Measurements from ENCODE around the gene SNX22. TPM values are rescaled to one million over a fixed set of nuclear protein-coding genes. Genes with fewer than 3 reads are reported as not detected.

Gene SNX22
- total and polyA plus RNA-seq, 2 of the 8 experiments (the other 6 are each of a cell fraction or from before 2014, with no cell fraction given) = 4.9 TPM

- Histone ChIP-seq H3K9me3 (ENCODE audit: insufficient read depth in 2 of 2, low read depth in 1 of 2, low read length in 1 of 2) (no peaks in the 10 kb centered on the region), H3K14ac (ENCODE audit: insufficient read length) (no peak overlapping the region), H2BK12ac (ENCODE audit: low read depth, low read length) (no peak overlapping the region), H3K18ac (ENCODE audit: extremely low read depth, low read length) (no peak overlapping the region), H3K27me3 (replicated peaks in 1 of 4; ENCODE audit: control insufficient read depth in 3 of 4, extremely low read depth in 1 of 4, insufficient read depth in 3 of 4, low read length in 3 of 4) (no peaks in the 10 kb centered on the region), H3K4ac (replicated peaks; ENCODE audit: insufficient read length, low read depth, low read length) (no peak overlapping the region), H2BK15ac (ENCODE audit: low read length) (no peak overlapping the region), H3K79me2 (ENCODE audit: control insufficient read depth in 1 of 2, insufficient read depth in 2 of 2, low read length in 2 of 2) (no peaks in the 10 kb centered on the region), H2AFZ (ENCODE audit: low read length) (no peak overlapping the region), H3K23ac (ENCODE audit: insufficient read length) (no peak overlapping the region), H3K9ac (replicated peaks in 1 of 4; ENCODE audit: extremely low read depth in 1 of 4, low read depth in 3 of 4, low read length in 3 of 4) (no peak overlapping the region), H3K4me3 (ENCODE audit: extremely low read depth in 1 of 4, insufficient read depth in 2 of 4, low read depth in 3 of 4, low read length in 4 of 4) (no peak overlapping the region), H3K56ac (replicated peaks; ENCODE audit: insufficient read length, low read depth, low read length) (no peak overlapping the region), H3K79me1 (ENCODE audit: low read depth, low read length) (no peaks in the 10 kb centered on the region), H2BK5ac (ENCODE audit: low read depth, low read length) (no peak overlapping the region), H4K91ac (replicated peaks; ENCODE audit: insufficient read length, low read length) (no peak overlapping the region), H2BK20ac (ENCODE audit: low read length) (no peak overlapping the region), H3K4me2 (ENCODE audit: insufficient read depth in 1 of 2, low read depth in 2 of 2, low read length in 2 of 2) (no peak overlapping the region), H4K5ac (ENCODE audit: insufficient read length, low read depth, low read length) (no peak overlapping the region), H3K36me3 (ENCODE audit: control insufficient read depth in 2 of 4, insufficient read depth in 4 of 4, low read length in 3 of 4) (peaks cover 0 to 5% (median 0%) of the 10 kb centered on the region in 4 experiments; a peak in 1 of 8 replicates), H3K4me1 (replicated peaks in 1 of 4; ENCODE audit: control insufficient read depth in 3 of 4, insufficient read depth in 4 of 4, low read length in 3 of 4) (no peaks in the 10 kb centered on the region), H2BK120ac (replicated peaks; ENCODE audit: low read depth, low read length) (no peak overlapping the region), H2AK5ac (ENCODE audit: low read depth, low read length) (no peak overlapping the region), H4K8ac (ENCODE audit: extremely low read depth, insufficient read depth, low read length) (no peak overlapping the region; the same call in 1 of the 2 replicates), H3K27ac (ENCODE audit: low read depth, low read length) (no peak overlapping the region), H3K23me2 (ENCODE audit: low read depth, low read length) (no peaks in the 10 kb centered on the region), H4K20me1 (replicated peaks in 1 of 2; ENCODE audit: control insufficient read depth in 1 of 2, insufficient read depth in 2 of 2, low read length in 2 of 2) (peaks cover 0 to 3% of the 10 kb centered on the region in 2 experiments)
- 74% methylated on average over 8 of the region's 8 CpGs; no CpG with 5 or more reads in 1 of the 2 experiments for WGBS, 2 experiments (ENCODE audit: extremely low coverage in 1 of 2, insufficient coverage in 1 of 2, insufficient read length in 1 of 2, insufficient replicate concordance in 2 of 2, low coverage in 1 of 2, low lambda C conversion rate in 2 of 2, missing lambda C conversion rate in 1 of 2)
- POLR2A ChIA-PET (ENCODE audit: partially characterized antibody) = interaction anchor here (2.6 kb wide), 1 partner anchor 10 kb away, joined by 7 read pairs; no protein-coding TSS in a partner anchor
- FAIRE-seq = no peak
- DNase-seq (ENCODE audit: low read depth in 1 of 2, low spot score in 2 of 2) = no peak
- CTCF ChIA-PET (ENCODE audit: partially characterized antibody) = interaction anchor here (0.9 to 4.1 kb wide), 5 partner anchors 9 to 68 kb away, joined by 3 to 18 read pairs (median 7); no protein-coding TSS in a partner anchor
- TF ChIP-seq TEAD4 (IDR thresholded peaks at IDR 0.05; ENCODE audit: low read depth, low read length) = no peak
- no peak for TF ChIP-seq PHF8 (conservative IDR thresholded peaks at IDR 0.05; ENCODE audit: low read depth, low read length)
- no peak for TF ChIP-seq ATF2 (IDR thresholded peaks at IDR 0.05; ENCODE audit: low read length)
- TF ChIP-seq JUN (IDR thresholded peaks at IDR 0.05; ENCODE audit: low read depth, low read length) = no peak
- no peak for TF ChIP-seq BCL11A (IDR thresholded peaks at IDR 0.05; ENCODE audit: low read depth in 2 of 2, low read length in 2 of 2)
- no peak for TF ChIP-seq EP300 (IDR thresholded peaks at IDR 0.05; ENCODE audit: borderline replicate concordance in 1 of 2, low read depth in 2 of 2, low read length in 2 of 2)
- TF ChIP-seq CBX8 (IDR thresholded peaks at IDR 0.05; ENCODE audit: borderline replicate concordance, low read depth, low read length) = no peak
- TF ChIP-seq KDM4A (IDR thresholded peaks at IDR 0.05; ENCODE audit: low read depth, low read length, severe bottlenecking) = no peak
- TF ChIP-seq MAX (IDR thresholded peaks at IDR 0.05) = no peak
- TF ChIP-seq GTF2F1 (IDR thresholded peaks at IDR 0.05; ENCODE audit: borderline replicate concordance, low read depth, low read length) = no peak
- TF ChIP-seq BRCA1 (IDR thresholded peaks at IDR 0.05; ENCODE audit: low read depth, low read length) = no peak
- no peak for TF ChIP-seq SIRT6 (IDR thresholded peaks at IDR 0.05; ENCODE audit: low read length)
- TF ChIP-seq SP2 (IDR thresholded peaks at IDR 0.05; ENCODE audit: low read length) = no peak
These were observed 7.4 kb upstream of the SNX22 start for GRCh38 chr15:64144192-64144564.
